CD14-positive monocyte (primary cell): ENCODE results near the gene CRIM1. TPM values are rescaled to one million over a fixed set of nuclear protein-coding genes. Genes with fewer than 3 reads are reported as not detected.

Experiments used
- DNase-seq, 3 donors: peaks; one replicate each; pipeline ENCODE4 v3.0.0-alpha.2; 2011 to 2022
- H2AFZ ChIP-seq: 2 replicates; pipeline ENCODE4 v1.6.0; 2012; ENCODE audit warnings: mild to moderate bottlenecking, low read depth, low read length, inconsistent platforms; ENCODE audit not compliant: insufficient read depth, poor library complexity, severe bottlenecking
- H3K27ac ChIP-seq, 2 donors: 1 replicate in 1 of 2; 2 replicates in 1 of 2; pipeline ENCODE4 v1.5.1; 2012 to 2013; ENCODE audit warnings: low read length in 2 of 2, control low read depth in 1 of 2, inconsistent platforms in 1 of 2, low read depth in 1 of 2, mild to moderate bottlenecking in 1 of 2
- H3K27me3 ChIP-seq, 2 donors: one replicate each; pipeline versions ENCODE4 v1.6.0 to v1.6.1; 2011 to 2013; ENCODE audit warnings: low read length in 2 of 2; ENCODE audit not compliant: control insufficient read depth in 2 of 2, insufficient read depth in 2 of 2
- H3K36me3 ChIP-seq, 2 donors: replicated peaks in 1 of 2; 1 replicate in 1 of 2; 2 replicates in 1 of 2; pipeline versions ENCODE4 v1.5.1 to v1.6.1; 2012 to 2013; ENCODE audit warnings: low read length in 2 of 2, control low read depth in 1 of 2, inconsistent platforms in 1 of 2, mild to moderate bottlenecking in 1 of 2; ENCODE audit not compliant: insufficient read depth in 2 of 2, control insufficient read depth in 1 of 2
- H3K4me1 ChIP-seq, 2 donors: 1 replicate in 1 of 2; 2 replicates in 1 of 2; pipeline versions ENCODE4 v1.5.1 to v1.6.1; 2012 to 2013; ENCODE audit warnings: low read length in 2 of 2, control low read depth in 1 of 2, inconsistent platforms in 1 of 2, mild to moderate bottlenecking in 1 of 2, moderate library complexity in 1 of 2; ENCODE audit not compliant: insufficient read depth in 2 of 2, control insufficient read depth in 1 of 2
- H3K4me2 ChIP-seq: replicated peaks from 2 replicates; pipeline ENCODE3; 2012; ENCODE audit warnings: low read length, moderate library complexity, mild to moderate bottlenecking; ENCODE audit not compliant: poor library complexity, severe bottlenecking; ENCODE audit errors: extremely low read depth
- H3K4me3 ChIP-seq, 3 experiments: fragments of 200-600 bp in 1 of 3; sonication (generic) in 1 of 3; replicated peaks in 1 of 3; 1 replicate in 2 of 3; 2 replicates in 1 of 3; pipeline ENCODE4 v1.5.1; 2011 to 2013; ENCODE audit warnings: low read length in 3 of 3, mild to moderate bottlenecking in 3 of 3, control low read depth in 2 of 3, low read depth in 2 of 3, inconsistent platforms in 1 of 3, moderate library complexity in 1 of 3
- H3K79me2 ChIP-seq: 2 replicates; pipeline ENCODE4 v1.6.0; 2012; ENCODE audit warnings: mild to moderate bottlenecking, control low read depth, inconsistent platforms, low read length, moderate library complexity; ENCODE audit not compliant: insufficient read depth
- H3K9ac ChIP-seq: 2 replicates; pipeline ENCODE4 v1.6.0; 2017; ENCODE audit warnings: low read length, mild to moderate bottlenecking; ENCODE audit not compliant: insufficient read depth, poor library complexity, severe bottlenecking
- H3K9me3 ChIP-seq, 2 donors: replicated peaks in 1 of 2; 1 replicate in 1 of 2; 2 replicates in 1 of 2; pipeline versions ENCODE4 v1.5.1 to v1.6.1; 2012 to 2013; ENCODE audit warnings: low read length in 2 of 2, control low read depth in 1 of 2; ENCODE audit not compliant: control insufficient read depth in 1 of 2, insufficient read depth in 1 of 2
- H4K20me1 ChIP-seq: 2 replicates; pipeline ENCODE4 v1.6.0; 2012; ENCODE audit warnings: mild to moderate bottlenecking, low read length, control low read depth, moderate library complexity; ENCODE audit not compliant: insufficient read depth
- H3K27ac Mint-ChIP-seq, 7 donors: one replicate each; pipeline ENCODE4 v1.8.0; 2020; ENCODE audit warnings: mild to moderate bottlenecking in 7 of 7, mixed read lengths in 7 of 7, moderate library complexity in 6 of 7, inconsistent platforms in 2 of 7
- H3K27me3 Mint-ChIP-seq, 3 donors: one replicate each; pipeline ENCODE4 v1.8.0; 2021 to 2022; ENCODE audit warnings: low read depth in 3 of 3, mild to moderate bottlenecking in 3 of 3, mixed read lengths in 3 of 3, moderate library complexity in 3 of 3, inconsistent platforms in 1 of 3
- H3K36me3 Mint-ChIP-seq, 2 donors: one replicate each; pipeline ENCODE4 v1.8.0; 2020; ENCODE audit warnings: mixed read lengths in 2 of 2, inconsistent platforms in 1 of 2, mild to moderate bottlenecking in 1 of 2
- H3K4me1 Mint-ChIP-seq: one replicate; pipeline ENCODE4 v1.8.0; 2020; ENCODE audit warnings: mild to moderate bottlenecking, mixed read lengths
- H3K4me3 Mint-ChIP-seq, 2 donors: one replicate each; pipeline ENCODE4 v1.8.0; 2020; ENCODE audit warnings: mild to moderate bottlenecking in 2 of 2, mixed read lengths in 2 of 2, moderate library complexity in 1 of 2
- H3K9me3 Mint-ChIP-seq, 7 donors: one replicate each; pipeline ENCODE4 v1.8.0; 2020 to 2022; ENCODE audit warnings: mixed read lengths in 7 of 7, mild to moderate bottlenecking in 6 of 7, moderate library complexity in 6 of 7, inconsistent platforms in 2 of 7
- WGBS: methylation state at CpG from one replicate; pipeline ENCODE4 v1.1.5; 2013; ENCODE audit warnings: missing lambda C conversion rate; ENCODE audit not compliant: insufficient coverage; 5-methylcytosine and 5-hydroxymethylcytosine counted together
- intact Hi-C, 2 donors: fragments of 100-400 bp; cut with micrococcal nuclease; formaldehyde crosslinking; loops; one replicate each; pipeline versions ENCODE4 v1.15.0 to v1.15.1; 2023
- polyA plus RNA-seq, 3 donors: library from polyadenylated mRNA; depleted of rRNA in 1 of 3; unstranded in 2 of 3; stranded (reverse) in 1 of 3; fragments of 300-500 nt in 2 of 3; fragments of >200 nt in 1 of 3; fragmentation: Illumina TruSeq in 2 of 3; gene quantifications; 1 replicate in 2 of 3; 2 replicates in 1 of 3; pipeline ENCODE4 v1.2.3, GENCODE V29; 2012 to 2021
- TF ChIP-seq, protein P1 (sequence below): fragments of 200-600 bp; IDR thresholded peaks from one replicate; pipeline ENCODE4 v1.8.0; 2022; ENCODE audit warnings: antibody characterized with exemption, mild to moderate bottlenecking

The CRIM1 gene
- polyA plus RNA-seq, 3 donors = 0.08 to 0.27 TPM; not detected in 1

- H3K9me3 ChIP-seq = no peaks in the 10 kb centered on the region
- Mint-ChIP-seq H3K36me3 (peaks cover 18 to 32% of the 10 kb centered on the region in 2 donors), H3K4me3 (peak overlapping the region; percentile 97 to 98), H3K27ac (peak overlapping the region; percentile 67 to 91 (median 81)), H3K4me1 (peaks cover 35% of the 10 kb centered on the region), H3K27me3 (peaks cover 0 to 1% (median 0%) of the 10 kb centered on the region in 3 donors), H3K9me3 (peaks cover 0 to 2% (median 0%) of the 10 kb centered on the region in 7 donors)
- peaks cover 18 to 20% of the 10 kb centered on the region in 2 donors for H3K4me1 ChIP-seq
- TF ChIP-seq, protein P1, sequence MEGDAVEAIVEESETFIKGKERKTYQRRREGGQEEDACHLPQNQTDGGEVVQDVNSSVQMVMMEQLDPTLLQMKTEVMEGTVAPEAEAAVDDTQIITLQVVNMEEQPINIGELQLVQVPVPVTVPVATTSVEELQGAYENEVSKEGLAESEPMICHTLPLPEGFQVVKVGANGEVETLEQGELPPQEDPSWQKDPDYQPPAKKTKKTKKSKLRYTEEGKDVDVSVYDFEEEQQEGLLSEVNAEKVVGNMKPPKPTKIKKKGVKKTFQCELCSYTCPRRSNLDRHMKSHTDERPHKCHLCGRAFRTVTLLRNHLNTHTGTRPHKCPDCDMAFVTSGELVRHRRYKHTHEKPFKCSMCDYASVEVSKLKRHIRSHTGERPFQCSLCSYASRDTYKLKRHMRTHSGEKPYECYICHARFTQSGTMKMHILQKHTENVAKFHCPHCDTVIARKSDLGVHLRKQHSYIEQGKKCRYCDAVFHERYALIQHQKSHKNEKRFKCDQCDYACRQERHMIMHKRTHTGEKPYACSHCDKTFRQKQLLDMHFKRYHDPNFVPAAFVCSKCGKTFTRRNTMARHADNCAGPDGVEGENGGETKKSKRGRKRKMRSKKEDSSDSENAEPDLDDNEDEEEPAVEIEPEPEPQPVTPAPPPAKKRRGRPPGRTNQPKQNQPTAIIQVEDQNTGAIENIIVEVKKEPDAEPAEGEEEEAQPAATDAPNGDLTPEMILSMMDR = no peak
- peak overlapping the region; percentile 73 to 94 (median 74) for H3K4me3 ChIP-seq
- peaks cover 0 to 16% of the 10 kb centered on the region in 2 donors for H3K36me3 ChIP-seq
- 46% methylated on average over 16 of the region's 19 CpGs for WGBS
- intact Hi-C loops = no loop called here
- DNase-seq = no peak
- peak overlapping the region; percentile 78 for H2AFZ ChIP-seq
- peak overlapping the region; percentile 96 for H3K4me2 ChIP-seq
- peak overlapping the region in 1 of 2 donors; percentile 79 for H3K27ac ChIP-seq
- H3K27me3 ChIP-seq = no peaks in the 10 kb centered on the region
- H3K9ac ChIP-seq = peak overlapping the region; percentile 79
- H4K20me1 ChIP-seq = peaks cover 54% of the 10 kb centered on the region
- H3K79me2 ChIP-seq = peaks cover 55% of the 10 kb centered on the region
Observed at GRCh38 chr2:36597003-36597531, 241.5 kb downstream of the CRIM1 start.

DNA sequence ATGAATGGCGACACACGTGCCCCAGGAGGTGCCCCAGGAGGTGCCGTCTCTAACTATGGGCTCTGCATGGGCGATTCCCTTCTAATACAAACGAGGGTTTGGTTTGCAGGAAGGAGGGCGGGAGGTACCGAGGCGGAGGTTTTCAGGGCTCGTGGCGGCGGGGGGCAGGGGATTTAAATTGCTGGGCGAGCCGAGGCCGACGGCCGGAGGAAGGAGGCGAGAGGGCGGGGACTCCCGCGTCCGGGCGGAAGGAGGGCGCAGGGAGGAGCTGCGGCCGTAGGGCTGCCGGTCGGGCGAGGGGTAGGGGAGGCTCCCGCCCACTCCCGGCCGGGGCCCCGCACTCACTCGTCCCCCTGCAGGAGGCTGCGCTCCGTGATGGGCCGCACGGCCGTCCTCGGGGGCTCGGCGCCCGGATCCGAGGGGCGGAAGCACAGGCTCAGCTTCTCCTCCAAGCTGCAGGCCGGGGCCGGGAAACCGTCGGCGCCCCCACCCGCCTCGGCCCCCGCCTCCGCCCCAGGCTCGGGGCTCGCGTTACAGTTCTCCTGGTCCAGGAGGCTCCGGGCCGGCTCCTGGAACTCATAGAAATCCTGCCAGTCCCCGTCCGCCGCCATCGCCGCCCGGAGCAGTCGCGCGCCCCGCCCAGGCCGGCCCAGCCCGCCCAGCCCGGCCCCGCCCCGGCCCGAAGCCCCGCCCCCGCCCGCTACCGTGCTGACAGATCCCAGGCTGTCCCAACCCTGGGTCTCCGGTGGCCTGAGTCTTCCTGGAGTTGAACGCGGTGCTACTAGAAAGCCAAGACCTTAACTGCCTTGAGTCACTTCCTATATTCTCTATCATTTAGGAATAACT is 242.2 kb downstream of the CRIM1 start, which contains the start of gene FEZ2:
TSS of gene FEZ2 (minus strand) at position 637 of the 846 bp plus-strand sequence. CDS start at position 611, 26 bp downstream.
- peak within 1 kb of the TSS; percentile 78 for H2AFZ ChIP-seq
- H4K20me1 ChIP-seq = peaks cover 49% of the 10 kb centered on the region
- intact Hi-C loops = no loop called here
- Mint-ChIP-seq H3K27ac (peak within 1 kb of the TSS; percentile 67 to 91 (median 81)), H3K9me3 (peaks cover 0 to 2% (median 0%) of the 10 kb centered on the region in 7 donors), H3K36me3 (peaks cover 18 to 32% of the 10 kb centered on the region in 2 donors), H3K4me1 (peaks cover 35% of the 10 kb centered on the region), H3K27me3 (peaks cover 0 to 1% (median 0%) of the 10 kb centered on the region in 3 donors), H3K4me3 (peak within 1 kb of the TSS; percentile 97 to 98)
- DNase-seq = peak; percentile 46 to 62 (median 48)
- peaks cover 18 to 20% of the 10 kb centered on the region in 2 donors for H3K4me1 ChIP-seq
- peak within 1 kb of the TSS; percentile 73 to 94 (median 74) for H3K4me3 ChIP-seq
- no peaks in the 10 kb centered on the region for H3K27me3 ChIP-seq
- TF ChIP-seq, protein P1 = no peak
- peak within 1 kb of the TSS in 1 of 2 donors; percentile 79 for H3K27ac ChIP-seq
- peak within 1 kb of the TSS; percentile 96 for H3K4me2 ChIP-seq
- H3K79me2 ChIP-seq = peaks cover 49% of the 10 kb centered on the region
- H3K9me3 ChIP-seq = no peaks in the 10 kb centered on the region
- peak within 1 kb of the TSS; percentile 79 for H3K9ac ChIP-seq
- peaks cover 0 to 16% of the 10 kb centered on the region in 2 donors for H3K36me3 ChIP-seq
- WGBS = under 1% methylated on average over 64 of the region's 81 CpGs
